ENCODE measurements around the gene ANO5. TPM values are rescaled to one million over a fixed set of nuclear protein-coding genes. Genes with fewer than 3 reads are reported as not detected.

Gene ANO5
- total RNA-seq, 2 experiments from 2014 or later: not detected

GRCh38 chr11:22225190-22225589 lies 32.3 kb downstream of the ANO5 start:
- no peaks in the 10 kb centered on the region for H3K36me3 ChIP-seq (ENCODE audit: insufficient read depth, low read length)
- no peak overlapping the region for H3K4me3 ChIP-seq (ENCODE audit: low read depth, low read length, poor library complexity, severe bottlenecking)
- H3K9me3 ChIP-seq (ENCODE audit: low read length): no peaks in the 10 kb centered on the region
- H3K27ac ChIP-seq (ENCODE audit: low read depth, low read length, poor library complexity, severe bottlenecking): no peak overlapping the region
- no peak for DNase-seq (ENCODE audit: low spot score)
- H3K79me2 ChIP-seq (ENCODE audit: insufficient read depth, low read depth, low read length): no peaks in the 10 kb centered on the region
- intact Hi-C loops (cut with micrococcal nuclease; ENCODE audit: unreplicated experiment): no loop called here
- CTCF ChIA-PET (ENCODE audit: unreplicated experiment): no interaction called here
- H2AFZ ChIP-seq (ENCODE audit: low read length): no peak overlapping the region
- H3K4me2 ChIP-seq (ENCODE audit: low read length): no peak overlapping the region
- no peaks in the 10 kb centered on the region for H4K20me1 ChIP-seq (ENCODE audit: insufficient read depth, low read length)
- no peaks in the 10 kb centered on the region for H3K9me2 ChIP-seq (ENCODE audit: insufficient read depth, low read length)
- TF ChIP-seq EZH2phosphoT487 (IDR thresholded peaks at IDR 0.05; ENCODE audit: borderline replicate concordance, low read depth, low read length): no peak
- TF ChIP-seq CTCF (conservative IDR thresholded peaks at IDR 0.05; ENCODE audit: low read length): no peak
- POLR2A ChIA-PET: interaction anchor here (0.6 kb wide), 1 partner anchor 1130 kb away, joined by 5 read pairs; no protein-coding TSS in a partner anchor
- no peaks in the 10 kb centered on the region for H3K4me1 ChIP-seq (ENCODE audit: insufficient read depth, low read length, poor library complexity, severe bottlenecking)
- no TSS peak for BruUV-seq (replicated peaks)

- Histone ChIP-seq H3K4me2 (ENCODE audit: low read length) (no peak overlapping the region), H3K36me3 (ENCODE audit: insufficient read depth, low read length) (no peaks in the 10 kb centered on the region), H3K9me2 (ENCODE audit: insufficient read depth, low read length) (no peaks in the 10 kb centered on the region), H3K9me3 (ENCODE audit: low read length) (no peaks in the 10 kb centered on the region), H3K79me2 (ENCODE audit: insufficient read depth, low read depth, low read length) (no peaks in the 10 kb centered on the region), H2AFZ (ENCODE audit: low read length) (no peak overlapping the region), H3K27ac (ENCODE audit: low read depth, low read length, poor library complexity, severe bottlenecking) (no peak overlapping the region), H3K4me1 (ENCODE audit: insufficient read depth, low read length, poor library complexity, severe bottlenecking) (no peaks in the 10 kb centered on the region), H4K20me1 (ENCODE audit: insufficient read depth, low read length) (no peaks in the 10 kb centered on the region), H3K4me3 (ENCODE audit: low read depth, low read length, poor library complexity, severe bottlenecking) (no peak overlapping the region)
- TF ChIP-seq EZH2phosphoT487 (IDR thresholded peaks at IDR 0.05; ENCODE audit: borderline replicate concordance, low read depth, low read length): no peak
- TF ChIP-seq CTCF (conservative IDR thresholded peaks at IDR 0.05; ENCODE audit: low read length): no peak
- DNase-seq (ENCODE audit: low spot score): no peak
- no TSS peak for BruUV-seq (replicated peaks)
- ChIA-PET POLR2A (no interaction called here), CTCF (ENCODE audit: unreplicated experiment) (no interaction called here)
- intact Hi-C loops (cut with micrococcal nuclease; ENCODE audit: unreplicated experiment): no loop called here
These were observed 41.9 kb downstream of the ANO5 start for GRCh38 chr11:22234743-22235142.

- no peaks in the 10 kb centered on the region for H3K4me1 ChIP-seq (ENCODE audit: insufficient read depth, low read length, poor library complexity, severe bottlenecking)
These were observed 52.2 kb downstream of the ANO5 start for GRCh38 chr11:22244986-22245592.

More at GRCh38 chr11:22244986-22245592, 52.2 kb downstream of the ANO5 start:
- no peak for TF ChIP-seq EZH2phosphoT487 (IDR thresholded peaks at IDR 0.05; ENCODE audit: borderline replicate concordance, low read depth, low read length)
- TF ChIP-seq CTCF (conservative IDR thresholded peaks at IDR 0.05; ENCODE audit: low read length): peak; percentile 79
- no peak overlapping the region for H3K27ac ChIP-seq (ENCODE audit: low read depth, low read length, poor library complexity, severe bottlenecking)
- H3K36me3 ChIP-seq (ENCODE audit: insufficient read depth, low read length): no peaks in the 10 kb centered on the region
- H4K20me1 ChIP-seq (ENCODE audit: insufficient read depth, low read length): no peaks in the 10 kb centered on the region
- no peak overlapping the region for H3K4me2 ChIP-seq (ENCODE audit: low read length)
- intact Hi-C loops (cut with micrococcal nuclease; ENCODE audit: unreplicated experiment): loop anchor here (5.0 kb wide), 2 partner anchors 57 to 542 kb away; no protein-coding TSS in a partner anchor
- peak; percentile 44 for DNase-seq (ENCODE audit: low spot score)
- no peaks in the 10 kb centered on the region for H3K9me2 ChIP-seq (ENCODE audit: insufficient read depth, low read length)
- CTCF ChIA-PET (ENCODE audit: unreplicated experiment): no interaction called here
- POLR2A ChIA-PET: interaction anchor here (0.6 kb wide), 2 partner anchors 13 to 281 kb away, joined by 3 read pairs; no protein-coding TSS in a partner anchor
- BruUV-seq (replicated peaks): no TSS peak
- H3K79me2 ChIP-seq (ENCODE audit: insufficient read depth, low read depth, low read length): no peaks in the 10 kb centered on the region
- H3K4me3 ChIP-seq (ENCODE audit: low read depth, low read length, poor library complexity, severe bottlenecking): no peak overlapping the region
- H3K9me3 ChIP-seq (ENCODE audit: low read length): no peaks in the 10 kb centered on the region
- H2AFZ ChIP-seq (ENCODE audit: low read length): no peak overlapping the region

Data from OCI-LY7 (cell line).